Measurements from ENCODE around the gene ABCA6. TPM values are rescaled to one million over a fixed set of nuclear protein-coding genes. Genes with fewer than 3 reads are reported as not detected.

Gene ABCA6
- total RNA-seq, 2 experiments from 2014 or later = 0.13 to 0.30 TPM

DNA sequence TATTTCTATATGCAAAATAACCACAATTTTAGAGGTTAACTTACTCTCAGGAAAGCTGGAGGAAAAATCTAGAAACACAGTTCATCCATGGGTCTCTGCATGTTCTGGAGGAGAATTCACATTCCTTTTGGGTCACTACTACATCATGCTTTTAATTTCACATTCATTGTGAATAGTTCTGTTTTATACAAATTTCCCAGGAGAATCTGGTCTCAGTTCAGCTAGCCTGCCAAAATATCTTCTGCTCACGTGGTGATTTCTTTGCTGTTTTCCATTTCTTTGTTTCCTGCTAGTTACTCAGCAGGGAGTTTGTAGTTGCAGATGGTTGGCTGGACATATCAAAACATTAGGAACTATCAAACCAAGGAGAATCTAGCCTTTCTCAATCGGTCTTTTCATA lies 80.9 kb downstream of the ABCA6 start, which contains the start of gene ABCA9:
Gene ABCA9, minus strand, starts transcription at position 106 of the 400 bp plus-strand sequence. CDS start 9,801 bp downstream, outside the sequence.
- no peak for DNase-seq
- no peaks in the 10 kb centered on the region for H3K36me3 Mint-ChIP-seq (ENCODE audit: low read depth)
- no peak within 1 kb of the TSS for H3K27ac Mint-ChIP-seq
- ChIA-PET POLR2A (no interaction called here), CTCF (interaction anchor here (0.7 kb wide), 1 partner anchor 167 kb away, joined by 3 read pairs; no protein-coding TSS in a partner anchor)
- peaks cover 15% of the 10 kb centered on the region for H3K4me1 Mint-ChIP-seq
- no peak within 1 kb of the TSS for H3K4me3 Mint-ChIP-seq
- H3K27me3 Mint-ChIP-seq = no peaks in the 10 kb centered on the region
- peaks cover 2% of the 10 kb centered on the region for H3K9me3 Mint-ChIP-seq

DNA sequence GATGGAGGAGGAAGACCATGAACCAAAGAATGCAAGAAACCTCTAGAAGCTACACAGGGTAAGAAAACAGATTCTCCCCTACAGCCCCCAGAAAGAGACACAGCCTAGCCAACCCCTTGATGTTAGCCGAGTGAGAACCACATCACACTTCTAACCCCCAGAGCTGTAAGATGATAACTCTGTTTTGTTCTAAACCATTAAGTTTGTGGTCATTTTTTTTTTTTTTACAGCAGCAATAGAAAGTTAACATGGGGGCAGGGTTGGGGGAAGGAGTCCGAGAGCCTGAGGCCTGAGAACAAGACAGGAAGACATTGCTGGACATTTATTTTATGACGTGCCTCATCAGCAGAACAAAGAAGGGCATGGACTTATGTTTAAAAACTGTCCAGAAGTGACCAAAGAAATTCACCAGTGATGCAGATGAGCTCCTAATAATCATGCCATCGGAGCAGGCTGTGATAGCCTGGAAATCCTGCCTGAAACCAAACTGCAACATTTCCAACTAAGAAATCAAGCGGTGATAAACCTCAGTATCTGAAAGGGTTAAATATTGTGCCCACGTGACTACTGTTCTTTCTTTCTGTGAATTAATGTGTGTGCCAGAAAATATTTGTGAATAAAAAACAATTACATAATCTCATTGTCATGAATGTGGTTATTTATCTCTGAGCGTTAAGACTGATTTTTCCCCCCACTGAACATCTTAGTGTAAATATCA lies 82.1 kb downstream of the ABCA6 start:
- POLR2A ChIA-PET = no interaction called here
- Mint-ChIP-seq H3K4me3 (no peak overlapping the region), H3K27me3 (no peaks in the 10 kb centered on the region), H3K27ac (no peak overlapping the region), H3K9me3 (no peaks in the 10 kb centered on the region), H3K4me1 (peaks cover 5% of the 10 kb centered on the region), H3K36me3 (ENCODE audit: low read depth) (no peaks in the 10 kb centered on the region)
- DNase-seq = no peak
- CTCF ChIA-PET = interaction anchor here (1.2 kb wide), 1 partner anchor 11 kb away, joined by 3 read pairs; no protein-coding TSS in a partner anchor

DNA sequence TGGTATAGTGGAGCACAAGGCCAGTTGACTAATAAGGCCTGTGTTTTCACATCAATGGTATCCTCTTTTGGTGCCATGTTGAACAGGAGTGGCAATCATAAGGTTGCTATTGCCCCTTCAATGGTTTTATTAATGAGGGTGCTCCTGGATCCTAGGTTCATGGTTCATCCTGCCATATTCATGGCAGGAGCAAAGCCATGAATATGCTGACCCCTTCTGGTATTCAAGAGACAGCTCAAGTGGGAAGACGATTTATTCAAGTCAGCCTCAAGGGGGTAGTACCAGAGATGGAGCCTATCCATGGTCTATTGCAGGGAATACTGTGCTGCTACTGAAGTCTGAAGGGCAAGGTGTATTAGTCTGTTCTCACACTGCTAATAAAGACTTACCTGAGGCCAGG lies 83.5 kb downstream of the ABCA6 start:
- POLR2A ChIA-PET = no interaction called here
- DNase-seq = no peak
- no peaks in the 10 kb centered on the region for H3K4me1 Mint-ChIP-seq

DNA sequence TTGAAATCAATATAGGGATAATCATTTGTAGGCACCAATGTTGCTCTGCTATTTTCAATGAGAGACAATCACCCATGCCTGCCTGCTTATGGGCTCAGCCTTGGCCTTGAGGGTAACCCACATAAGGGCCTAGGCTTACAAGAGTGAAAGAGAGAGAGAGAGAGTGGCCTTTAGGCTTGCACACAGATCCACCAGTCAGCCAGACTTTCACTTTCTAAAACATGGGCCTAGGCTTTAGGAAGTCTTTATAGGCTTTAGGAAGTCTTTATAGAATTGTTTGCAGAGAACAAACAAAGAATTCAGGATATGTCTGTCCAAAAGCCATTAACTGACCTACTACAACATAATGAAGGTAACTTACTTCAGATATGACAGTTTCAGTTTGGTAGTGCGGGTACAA lies 84.4 kb downstream of the ABCA6 start:
- CTCF ChIA-PET = no interaction called here
- no peaks in the 10 kb centered on the region for H3K4me1 Mint-ChIP-seq

More for the DNA sequence above, 83.5 kb downstream of the ABCA6 start:
- H3K9me3 Mint-ChIP-seq = no peaks in the 10 kb centered on the region
- no peak overlapping the region for H3K4me3 Mint-ChIP-seq
- CTCF ChIA-PET = no interaction called here
- H3K36me3 Mint-ChIP-seq (ENCODE audit: low read depth) = no peaks in the 10 kb centered on the region
- no peak overlapping the region for H3K27ac Mint-ChIP-seq
- no peaks in the 10 kb centered on the region for H3K27me3 Mint-ChIP-seq

DNA sequence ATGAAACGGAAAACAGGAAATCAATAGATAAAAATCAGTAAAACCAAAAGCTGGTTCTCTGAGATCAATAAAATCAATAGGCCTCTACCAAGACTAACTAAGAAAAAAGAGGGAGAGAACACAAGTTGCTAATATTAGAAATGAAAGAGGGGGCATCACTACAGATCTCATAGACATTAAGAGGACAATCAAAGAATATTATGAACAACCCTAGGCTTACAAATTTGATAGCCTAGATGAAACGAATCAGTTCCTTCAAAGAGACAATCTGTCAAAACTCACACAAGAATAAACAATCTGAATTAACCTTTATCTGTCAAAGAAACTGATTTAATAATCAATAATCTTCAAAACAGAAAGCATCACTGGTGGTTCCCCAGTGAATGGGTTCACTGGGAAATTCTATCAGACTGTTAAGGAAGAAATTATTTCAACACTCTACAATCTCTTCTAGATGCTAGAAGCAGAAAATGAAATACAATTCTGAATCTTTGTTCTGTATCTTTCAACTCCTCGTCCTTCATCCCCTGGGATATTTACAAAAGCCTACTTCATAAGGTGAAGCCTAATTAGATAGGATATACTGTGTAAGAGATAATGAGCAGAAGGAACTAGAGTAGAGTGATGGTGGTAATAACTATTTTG lies 85.4 kb downstream of the ABCA6 start:
- Mint-ChIP-seq H3K4me1 (no peaks in the 10 kb centered on the region), H3K9me3 (no peaks in the 10 kb centered on the region), H3K36me3 (ENCODE audit: low read depth) (no peaks in the 10 kb centered on the region), H3K27ac (no peak overlapping the region), H3K4me3 (no peak overlapping the region), H3K27me3 (no peaks in the 10 kb centered on the region)
- ChIA-PET CTCF (no interaction called here), POLR2A (no interaction called here)
- DNase-seq = no peak

More for the DNA sequence above, 84.4 kb downstream of the ABCA6 start:
- H3K36me3 Mint-ChIP-seq (ENCODE audit: low read depth) = no peaks in the 10 kb centered on the region
- no peaks in the 10 kb centered on the region for H3K27me3 Mint-ChIP-seq
- POLR2A ChIA-PET = no interaction called here
- no peak for DNase-seq
- H3K27ac Mint-ChIP-seq = no peak overlapping the region
- H3K4me3 Mint-ChIP-seq = no peak overlapping the region
- H3K9me3 Mint-ChIP-seq = no peaks in the 10 kb centered on the region

DNA sequence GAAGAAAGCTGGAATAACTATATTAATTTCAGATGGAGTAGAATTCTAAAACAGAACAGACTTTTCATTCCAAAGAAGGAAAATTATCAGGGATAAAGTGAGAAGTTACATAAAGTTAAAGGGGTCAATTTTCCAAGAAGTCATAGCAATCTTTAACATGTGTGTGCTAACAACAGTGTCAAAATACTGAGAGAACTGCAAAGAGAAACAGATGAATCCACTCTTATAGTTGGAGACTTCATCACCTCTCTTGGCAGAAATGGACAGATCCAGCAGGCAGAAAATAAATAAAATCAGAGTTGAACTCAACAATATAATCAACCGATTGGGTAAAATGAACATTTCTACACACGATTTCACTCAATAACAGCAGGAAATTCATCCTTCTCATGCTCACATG lies 86.4 kb downstream of the ABCA6 start:
- Mint-ChIP-seq H3K36me3 (ENCODE audit: low read depth) (no peaks in the 10 kb centered on the region), H3K27ac (no peak overlapping the region), H3K9me3 (no peaks in the 10 kb centered on the region), H3K27me3 (no peaks in the 10 kb centered on the region), H3K4me1 (no peaks in the 10 kb centered on the region), H3K4me3 (no peak overlapping the region)
- no peak for DNase-seq
- ChIA-PET POLR2A (no interaction called here), CTCF (no interaction called here)

DNA sequence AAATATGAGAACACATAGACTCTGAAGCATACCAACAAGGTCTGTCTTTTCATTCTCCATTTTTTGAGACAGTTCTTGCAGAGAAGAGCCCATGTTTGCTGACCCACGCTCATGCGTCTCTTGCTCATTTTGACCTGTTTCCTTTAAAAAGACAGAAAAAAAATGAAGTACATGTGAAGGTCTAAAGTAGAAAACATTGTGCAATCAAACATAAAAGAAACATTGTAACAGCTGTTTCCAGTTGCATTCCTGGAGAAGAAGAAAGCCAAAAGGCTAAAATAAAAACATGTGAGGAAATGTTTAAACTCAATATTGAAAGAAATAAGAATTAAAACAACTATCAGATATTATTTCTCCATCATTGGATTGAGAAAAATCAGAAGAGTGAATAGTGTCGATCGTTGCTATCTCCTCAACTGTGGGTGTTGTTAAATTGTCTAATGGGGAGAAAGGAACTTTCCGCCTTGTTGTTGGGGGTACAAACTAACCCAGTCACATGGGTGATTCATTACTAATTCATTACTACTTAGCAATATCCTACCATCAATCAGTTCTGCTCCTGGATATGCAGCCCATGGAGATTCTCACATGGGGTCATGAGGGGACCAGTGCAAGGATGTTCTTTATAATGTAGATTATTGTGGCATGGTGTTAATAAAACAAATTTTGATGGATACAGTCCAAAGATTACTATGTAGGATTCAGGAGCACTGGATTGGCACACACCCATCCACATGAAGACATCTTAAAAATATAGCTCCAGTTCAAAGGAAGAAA lies 90.5 kb downstream of the ABCA6 start:
- Mint-ChIP-seq H3K27ac (no peak overlapping the region), H3K9me3 (no peaks in the 10 kb centered on the region), H3K36me3 (ENCODE audit: low read depth) (no peaks in the 10 kb centered on the region), H3K4me1 (peaks cover 13% of the 10 kb centered on the region), H3K4me3 (no peak overlapping the region), H3K27me3 (no peaks in the 10 kb centered on the region)
- ChIA-PET CTCF (interaction anchor here (0.6 kb wide), 1 partner anchor 185 kb away, joined by 4 read pairs; no protein-coding TSS in a partner anchor), POLR2A (no interaction called here)
- DNase-seq = no peak

DNA sequence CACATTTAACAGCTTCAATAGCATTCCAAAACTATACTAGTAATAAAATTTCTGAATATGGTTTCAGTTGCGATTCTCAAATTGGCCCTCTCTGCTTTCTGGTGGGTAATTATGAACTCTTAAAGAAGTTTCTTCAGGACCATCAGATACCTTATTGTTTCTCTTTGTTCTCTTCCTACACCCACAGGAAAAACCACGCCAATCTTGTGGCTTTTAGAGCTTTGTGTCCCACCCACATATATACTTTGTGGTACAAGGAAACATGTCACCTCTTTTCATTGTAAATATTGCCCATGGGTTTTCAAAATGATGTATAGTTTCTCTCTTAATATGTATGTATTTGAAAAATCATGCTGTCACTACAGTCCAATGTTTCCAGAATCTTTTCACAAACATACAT lies 93.1 kb downstream of the ABCA6 start:
- DNase-seq = no peak
- Mint-ChIP-seq H3K4me3 (no peak overlapping the region), H3K9me3 (no peaks in the 10 kb centered on the region), H3K27ac (no peak overlapping the region), H3K27me3 (no peaks in the 10 kb centered on the region), H3K36me3 (ENCODE audit: low read depth) (no peaks in the 10 kb centered on the region), H3K4me1 (peaks cover 13% of the 10 kb centered on the region)
- CTCF ChIA-PET = interaction anchor here (0.5 kb wide), 1 partner anchor 137 kb away, joined by 3 read pairs; no protein-coding TSS in a partner anchor
- POLR2A ChIA-PET = no interaction called here

DNA sequence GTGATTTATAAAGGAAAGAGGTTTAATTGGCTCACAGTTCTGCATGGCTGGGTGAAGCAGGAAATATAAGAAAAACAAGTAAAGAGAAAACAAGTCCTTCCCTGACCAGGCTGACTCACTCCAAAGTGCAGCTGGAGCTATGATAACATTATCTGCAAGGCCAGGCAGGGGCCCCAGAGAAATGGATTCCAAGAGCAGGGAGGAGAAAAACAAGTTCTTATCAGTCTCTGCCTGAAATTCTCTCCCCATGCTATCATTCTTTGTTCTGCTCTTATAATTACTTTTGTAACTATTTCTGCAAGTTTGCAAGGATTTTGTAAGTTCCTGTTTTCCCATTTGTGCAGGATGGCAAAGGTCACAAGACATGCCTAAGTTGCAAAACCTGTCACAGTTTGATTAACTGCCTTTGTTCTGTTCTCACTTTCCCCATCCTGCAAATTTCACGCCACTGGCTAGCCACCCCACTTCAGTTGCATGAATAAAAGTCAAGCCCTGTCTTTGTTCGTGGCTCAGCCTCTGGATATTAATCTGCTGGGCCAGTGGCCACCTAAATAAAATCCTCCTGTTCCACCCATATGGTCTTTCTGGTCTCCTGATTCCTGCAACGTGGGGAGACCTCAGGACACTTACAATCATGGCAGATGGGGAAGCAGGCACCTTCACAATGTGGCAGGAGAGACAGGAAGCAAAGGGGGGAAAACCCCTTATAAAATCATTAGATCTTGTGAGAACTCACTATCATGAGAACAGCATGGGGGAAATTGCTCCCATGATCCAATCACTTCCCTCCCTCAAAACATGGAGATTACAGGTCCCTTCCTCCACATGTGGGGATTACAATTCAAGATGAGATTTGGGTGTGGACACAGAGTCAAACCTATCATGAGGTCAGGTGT lies 94.1 kb downstream of the ABCA6 start:
- H3K27ac Mint-ChIP-seq = no peak overlapping the region
- no peaks in the 10 kb centered on the region for H3K9me3 Mint-ChIP-seq
- no peaks in the 10 kb centered on the region for H3K27me3 Mint-ChIP-seq
- H3K36me3 Mint-ChIP-seq (ENCODE audit: low read depth) = no peaks in the 10 kb centered on the region
- ChIA-PET POLR2A (no interaction called here), CTCF (interaction anchor here (0.5 kb wide), 1 partner anchor 136 kb away, joined by 3 read pairs; no protein-coding TSS in a partner anchor)
- DNase-seq = no peak
- H3K4me3 Mint-ChIP-seq = no peak overlapping the region
- H3K4me1 Mint-ChIP-seq = peaks cover 13% of the 10 kb centered on the region

DNA sequence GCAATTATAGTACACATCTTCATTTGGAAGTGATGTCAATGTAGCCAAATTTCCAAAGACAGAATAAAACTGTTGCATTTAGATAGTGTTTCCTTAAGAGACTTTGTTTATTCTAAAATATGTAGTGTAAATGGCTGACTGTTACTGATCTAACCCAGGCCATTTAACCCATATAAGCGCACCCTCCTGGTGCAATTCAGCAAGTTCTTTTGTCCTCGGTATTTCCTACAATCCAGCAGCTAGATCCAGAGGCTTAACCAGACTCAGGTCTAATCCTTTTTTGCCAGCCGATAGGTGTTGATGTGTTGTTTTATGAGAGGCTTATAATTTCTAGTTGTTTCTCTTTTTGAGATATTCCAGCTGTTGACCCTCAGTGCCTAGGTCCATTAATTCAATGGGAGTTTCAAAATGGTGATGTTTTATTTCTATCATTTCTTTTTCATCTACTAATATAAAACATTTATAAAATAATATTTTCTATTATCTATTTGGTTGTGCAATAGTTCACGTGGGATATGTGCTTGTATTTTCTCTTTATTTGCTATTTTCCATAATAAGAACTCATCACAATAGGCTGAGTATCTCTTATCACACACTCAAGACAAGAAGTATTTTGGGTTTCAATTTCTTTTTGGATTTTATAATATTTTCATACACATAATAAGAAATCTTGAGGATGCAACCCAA lies 95.4 kb downstream of the ABCA6 start:
- Mint-ChIP-seq H3K27me3 (no peaks in the 10 kb centered on the region), H3K27ac (no peak overlapping the region)

DNA sequence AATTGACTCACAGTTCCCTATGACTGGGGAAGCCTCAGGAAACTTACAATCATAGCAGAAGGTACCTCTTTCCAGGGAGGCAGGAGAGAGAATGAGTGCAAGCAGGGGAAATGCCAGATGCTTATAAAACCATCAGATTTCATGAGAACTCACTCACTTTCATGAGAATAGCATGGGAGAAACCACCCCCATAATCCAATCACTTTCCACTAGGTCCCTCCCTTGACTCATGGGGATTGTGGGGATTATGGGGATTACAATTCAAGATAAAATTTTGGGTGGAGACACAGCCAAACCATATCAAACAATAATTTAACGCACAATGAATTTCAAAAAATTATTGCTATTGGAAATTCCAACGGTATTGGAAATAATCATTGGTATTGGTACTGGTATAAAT lies 96.0 kb downstream of the ABCA6 start:
- H3K9me3 Mint-ChIP-seq = no peaks in the 10 kb centered on the region
- no peaks in the 10 kb centered on the region for H3K27me3 Mint-ChIP-seq
- ChIA-PET POLR2A (no interaction called here), CTCF (no interaction called here)
- H3K27ac Mint-ChIP-seq = no peak overlapping the region
- no peaks in the 10 kb centered on the region for H3K36me3 Mint-ChIP-seq (ENCODE audit: low read depth)
- H3K4me1 Mint-ChIP-seq = peaks cover 13% of the 10 kb centered on the region
- no peak for DNase-seq
- H3K4me3 Mint-ChIP-seq = no peak overlapping the region

More for the DNA sequence above, 95.4 kb downstream of the ABCA6 start:
- CTCF ChIA-PET = no interaction called here
- Mint-ChIP-seq H3K4me3 (no peak overlapping the region), H3K36me3 (ENCODE audit: low read depth) (no peaks in the 10 kb centered on the region), H3K4me1 (peaks cover 13% of the 10 kb centered on the region), H3K9me3 (no peaks in the 10 kb centered on the region)
- DNase-seq = no peak
- POLR2A ChIA-PET = no interaction called here

DNA sequence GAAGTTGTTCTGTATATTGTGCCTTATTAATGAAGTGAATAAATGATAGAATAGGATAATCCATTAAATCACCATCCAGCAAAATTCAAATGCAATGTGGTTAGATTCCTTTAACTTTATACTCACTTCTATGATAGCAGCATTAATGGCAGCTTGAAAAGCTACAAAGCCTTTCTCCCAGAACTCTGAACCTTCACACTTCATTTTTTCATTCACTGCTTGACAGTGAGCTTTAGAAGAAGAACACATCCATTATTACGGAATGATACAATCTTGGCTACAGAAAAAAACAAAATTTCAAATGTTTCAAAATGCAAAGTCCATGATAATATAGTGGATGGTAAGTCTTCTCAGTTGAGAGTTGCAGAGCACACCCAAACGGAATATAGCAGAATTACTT lies 97.3 kb downstream of the ABCA6 start:
- no peak for DNase-seq
- ChIA-PET CTCF (no interaction called here), POLR2A (no interaction called here)
- Mint-ChIP-seq H3K4me3 (no peak overlapping the region), H3K9me3 (no peaks in the 10 kb centered on the region), H3K27me3 (no peaks in the 10 kb centered on the region), H3K4me1 (peaks cover 13% of the 10 kb centered on the region), H3K27ac (no peak overlapping the region), H3K36me3 (ENCODE audit: low read depth) (no peaks in the 10 kb centered on the region)

Measured in activated CD4-positive, alpha-beta memory T cell treated with anti-CD3 and anti-CD28 coated beads, Interleukin-2, amount 10 ng/mL, durations not matched to agents 7 days and 5 days (primary cell).